GM23248 (cell line): Measurements from ENCODE around the gene MKLN1. TPM values are rescaled to one million over a fixed set of nuclear protein-coding genes. Genes with fewer than 3 reads are reported as not detected.

Source experiments
- DNase-seq: peaks from one replicate; pipeline ENCODE4 v3.0.0-alpha.2; 2015
- H2AFZ ChIP-seq: fragments of 200-600 bp; sonication (generic); 2 replicates; pipeline ENCODE4 v1.6.1; 2016; ENCODE audit warnings: antibody characterized with exemption
- H3F3A ChIP-seq: fragments of 200-600 bp; sonication (generic); 2 replicates; pipeline ENCODE4 v1.6.1; 2016; ENCODE audit warnings: mild to moderate bottlenecking, antibody characterized with exemption, mixed run types; ENCODE audit not compliant: insufficient read depth
- H3K27ac ChIP-seq: fragments of 200-600 bp; sonication (generic); 2 replicates; pipeline ENCODE4 v1.5.1; 2016; ENCODE audit warnings: mild to moderate bottlenecking
- H3K27me3 ChIP-seq: fragments of 200-600 bp; sonication (generic); replicated peaks from 2 replicates; pipeline ENCODE4 v1.6.1; 2016; ENCODE audit warnings: mild to moderate bottlenecking; ENCODE audit not compliant: insufficient read depth
- H3K36me3 ChIP-seq: fragments of 200-600 bp; sonication (generic); 2 replicates; pipeline ENCODE4 v1.6.1; 2016; ENCODE audit warnings: low read depth, mild to moderate bottlenecking
- H3K4me1 ChIP-seq: fragments of 200-600 bp; sonication (generic); 2 replicates; pipeline ENCODE4 v1.6.1; 2016; ENCODE audit warnings: mild to moderate bottlenecking; ENCODE audit not compliant: insufficient read depth
- H3K4me2 ChIP-seq: fragments of 200-600 bp; sonication (generic); one replicate; pipeline ENCODE4 v1.6.1; 2016; ENCODE audit warnings: mild to moderate bottlenecking; ENCODE audit not compliant: unreplicated experiment
- H3K4me3 ChIP-seq: fragments of 200-600 bp; sonication (generic); 2 replicates; pipeline ENCODE4 v1.5.1; 2016; ENCODE audit warnings: mild to moderate bottlenecking
- H3K79me2 ChIP-seq: fragments of 200-600 bp; sonication (generic); 2 replicates; pipeline ENCODE4 v1.6.1; 2016; ENCODE audit warnings: mild to moderate bottlenecking; ENCODE audit not compliant: insufficient read depth
- H3K9ac ChIP-seq: fragments of 200-600 bp; sonication (generic); 2 replicates; pipeline ENCODE4 v1.6.1; 2016; ENCODE audit warnings: mild to moderate bottlenecking
- H3K9me2 ChIP-seq: fragments of 200-600 bp; sonication (generic); 2 replicates; pipeline ENCODE4 v1.6.1; 2016; ENCODE audit warnings: mixed run types, mild to moderate bottlenecking, moderate library complexity; ENCODE audit not compliant: insufficient read depth
- H3K9me3 ChIP-seq: fragments of 200-600 bp; sonication (generic); one replicate; pipeline ENCODE4 v1.6.1; 2017; ENCODE audit warnings: low read depth
- H4K20me1 ChIP-seq: fragments of 200-600 bp; sonication (generic); 2 replicates; pipeline ENCODE4 v1.6.0; 2016; ENCODE audit not compliant: insufficient read depth
- EZH2 ChIP-seq: fragments of 200-600 bp; sonication (generic); IDR thresholded peaks from 2 replicates; pipeline ENCODE4 v1.6.1; 2018; ENCODE audit warnings: antibody characterized with exemption, mild to moderate bottlenecking; ENCODE audit not compliant: insufficient read depth, poor library complexity, severe bottlenecking
- EZH2phosphoT487 ChIP-seq: fragments of 200-600 bp; sonication (generic); IDR thresholded peaks from 2 replicates; pipeline ENCODE4 v1.6.1; 2018; ENCODE audit warnings: antibody characterized with exemption, moderate library complexity, mild to moderate bottlenecking, low read depth; ENCODE audit not compliant: insufficient read depth
- WGBS, 2 experiments: methylation state at CpG; one replicate each; pipeline ENCODE4 v1.1.6; 2015 to 2017; ENCODE audit warnings: low lambda C conversion rate in 2 of 2, low coverage in 1 of 2; ENCODE audit errors: missing lambda C conversion rate in 2 of 2; 5-methylcytosine and 5-hydroxymethylcytosine counted together
- in situ Hi-C: fragments of 300-500 bp; cut with MboI; formaldehyde crosslinking; loops from 2 replicates; pipeline ENCODE4 v1.15.0; 2020
- polyA plus RNA-seq: library from polyadenylated mRNA; unstranded; fragments of >200 nt; fragmentation: Nextera tagmentation; extraction: Ambion mirVana; gene quantifications from 2 replicates; pipeline ENCODE4 v1.2.1, GENCODE V29; 2016
- total RNA-seq: library from RNA; depleted of rRNA; stranded (reverse); fragments of >200 nt; shearing (Covaris generic); gene quantifications from 2 replicates; pipeline ENCODE4 v1.2.3, GENCODE V29; 2014

The MKLN1 gene
- total and polyA plus RNA-seq, 2 experiments from 2014 or later = 32.1 to 35.7 TPM

- peaks cover 60% of the 10 kb centered on the region for H3F3A ChIP-seq
- no peak overlapping the region for H2AFZ ChIP-seq
- peaks cover 37% of the 10 kb centered on the region for H3K79me2 ChIP-seq
- H3K27ac ChIP-seq = no peak overlapping the region
- peaks cover 17% of the 10 kb centered on the region for H3K36me3 ChIP-seq
- no peak overlapping the region for H3K4me2 ChIP-seq
- in situ Hi-C loops = no loop called here
- H3K9me2 ChIP-seq = no peaks in the 10 kb centered on the region
- no peaks in the 10 kb centered on the region for H4K20me1 ChIP-seq
- peaks cover 29% of the 10 kb centered on the region for H3K4me1 ChIP-seq
- no peak overlapping the region for H3K4me3 ChIP-seq
- 76 to 79% methylated on average over 29 to 30 of the region's 30 CpGs for WGBS, 2 experiments
- no peaks in the 10 kb centered on the region for H3K9me3 ChIP-seq
- DNase-seq = no peak
- TF ChIP-seq EZH2 (no peak), EZH2phosphoT487 (no peak)
- H3K27me3 ChIP-seq = no peaks in the 10 kb centered on the region
- no peak overlapping the region for H3K9ac ChIP-seq
Observed at GRCh38 chr7:131505636-131506557, 178.2 kb downstream of the MKLN1 start.

- Histone ChIP-seq H3F3A (peaks cover 53% of the 10 kb centered on the region), H3K9ac (no peak overlapping the region), H4K20me1 (no peaks in the 10 kb centered on the region), H3K4me3 (no peak overlapping the region), H3K9me2 (no peaks in the 10 kb centered on the region), H3K27me3 (no peaks in the 10 kb centered on the region), H3K4me1 (peaks cover 23% of the 10 kb centered on the region), H3K79me2 (peaks cover 44% of the 10 kb centered on the region), H2AFZ (no peak overlapping the region), H3K27ac (no peak overlapping the region), H3K4me2 (no peak overlapping the region), H3K36me3 (peaks cover 17% of the 10 kb centered on the region; the same call in 1 of the 2 replicates), H3K9me3 (no peaks in the 10 kb centered on the region)
- no peak for DNase-seq
- in situ Hi-C loops = no loop called here
- TF ChIP-seq EZH2phosphoT487 (no peak), EZH2 (no peak)
- 59 to 65% methylated on average over 18 of the region's 18 CpGs for WGBS, 2 experiments
Observed at GRCh38 chr7:131506597-131506996, 178.9 kb downstream of the MKLN1 start.

- no peak overlapping the region for H2AFZ ChIP-seq
- in situ Hi-C loops = no loop called here
- peaks cover 17% of the 10 kb centered on the region for H3K4me1 ChIP-seq
- H3F3A ChIP-seq = peaks cover 41% of the 10 kb centered on the region
- WGBS, 2 experiments = 23% methylated on average over 14 of the region's 14 CpGs
- peaks cover 17% of the 10 kb centered on the region; the same call in 1 of the 2 replicates for H3K36me3 ChIP-seq
- H3K4me3 ChIP-seq = no peak overlapping the region
- no peak overlapping the region for H3K9ac ChIP-seq
- no peaks in the 10 kb centered on the region for H3K9me2 ChIP-seq
- H3K27me3 ChIP-seq = no peaks in the 10 kb centered on the region
- TF ChIP-seq EZH2 = no peak
- TF ChIP-seq EZH2phosphoT487 = no peak
- peaks cover 55% of the 10 kb centered on the region for H3K79me2 ChIP-seq
- H3K4me2 ChIP-seq = no peak overlapping the region
- peak; percentile 86 for DNase-seq
- no peak overlapping the region for H3K27ac ChIP-seq
- H4K20me1 ChIP-seq = no peaks in the 10 kb centered on the region
- no peaks in the 10 kb centered on the region for H3K9me3 ChIP-seq
Observed at GRCh38 chr7:131507592-131508331, 180.1 kb downstream of the MKLN1 start.

- H2AFZ ChIP-seq = no peak overlapping the region
- H3K79me2 ChIP-seq = peaks cover 67% of the 10 kb centered on the region
- peaks cover 17% of the 10 kb centered on the region; the same call in 1 of the 2 replicates for H3K36me3 ChIP-seq
- H3K27me3 ChIP-seq = no peaks in the 10 kb centered on the region
- H3K4me3 ChIP-seq = no peak overlapping the region
- H3F3A ChIP-seq = peaks cover 39% of the 10 kb centered on the region
- no peaks in the 10 kb centered on the region for H3K9me3 ChIP-seq
- no peak overlapping the region for H3K27ac ChIP-seq
- peaks cover 19% of the 10 kb centered on the region for H3K4me1 ChIP-seq
- no peaks in the 10 kb centered on the region for H4K20me1 ChIP-seq
- no peak overlapping the region for H3K9ac ChIP-seq
- in situ Hi-C loops = no loop called here
- WGBS, 2 experiments = 75 to 77% methylated on average over 10 of the region's 10 CpGs
- no peak for DNase-seq
- H3K4me2 ChIP-seq = no peak overlapping the region
- H3K9me2 ChIP-seq = no peaks in the 10 kb centered on the region
- TF ChIP-seq EZH2phosphoT487 (no peak), EZH2 (no peak)
Observed at GRCh38 chr7:131508754-131509486, 181.2 kb downstream of the MKLN1 start.
